ENCODE results near the gene MEF2D.

GRCh38 chr1:156524481-156524869, 23.9 kb upstream of the MEF2D start:
- TF ChIP-seq CTCF (IDR thresholded peaks at IDR 0.05; ENCODE audit: low read length) (no peak), EZH2 (IDR thresholded peaks at IDR 0.05; ENCODE audit: borderline replicate concordance, low read length) (no peak)
